ENCODE measurements around the gene NMU.

- TF ChIP-seq CTCF (IDR thresholded peaks at IDR 0.05; ENCODE audit: low read length) (no peak), EZH2 (optimal IDR thresholded peaks at IDR 0.05; ENCODE audit: low read depth, low read length) (no peak)
Observed at GRCh38 chr4:55675196-55675793, 39.2 kb upstream of the NMU start.

Measured in MM.1S (cell line).